Neuronal stem cell (in vitro differentiated cells): Measurements from ENCODE around the gene PCSK2.

ENCODE experiments used
- DNase-seq: peaks from one replicate; pipeline ENCODE4 v3.0.0-alpha.2; 2013; ENCODE audit warnings: low spot score
- H2AFZ ChIP-seq: one replicate; pipeline ENCODE4 v1.6.1; 2013; ENCODE audit warnings: mild to moderate bottlenecking, low read length, inconsistent platforms
- H2AK5ac ChIP-seq: 2 replicates; pipeline ENCODE4 v1.6.1; 2013; ENCODE audit warnings: low read depth, mild to moderate bottlenecking, inconsistent platforms, low read length, moderate library complexity, mixed read lengths
- H2BK120ac ChIP-seq: 2 replicates; pipeline ENCODE4 v1.6.1; 2013; ENCODE audit warnings: low read depth, mild to moderate bottlenecking, inconsistent platforms, low read length, moderate library complexity, mixed read lengths
- H2BK12ac ChIP-seq: one replicate; pipeline ENCODE4 v1.6.1; 2013; ENCODE audit warnings: low read length, inconsistent platforms
- H2BK15ac ChIP-seq: 2 replicates; pipeline ENCODE4 v1.6.1; 2013; ENCODE audit warnings: mild to moderate bottlenecking, low read length, inconsistent platforms, mixed read lengths
- H2BK5ac ChIP-seq: one replicate; pipeline ENCODE4 v1.6.1; 2013; ENCODE audit warnings: inconsistent platforms, mild to moderate bottlenecking, low read length, moderate library complexity
- H3K14ac ChIP-seq: one replicate; pipeline ENCODE4 v1.6.1; 2013; ENCODE audit warnings: low read length, inconsistent platforms
- H3K18ac ChIP-seq: 2 replicates; pipeline ENCODE4 v1.6.1; 2013; ENCODE audit warnings: low read length, inconsistent platforms
- H3K23ac ChIP-seq: 2 replicates; pipeline ENCODE4 v1.6.1; 2013; ENCODE audit warnings: low read depth, mild to moderate bottlenecking, mixed read lengths, low read length, inconsistent platforms; ENCODE audit not compliant: poor library complexity
- H3K27ac ChIP-seq: replicated peaks from 3 replicates; pipeline ENCODE4 v1.5.1; 2013; ENCODE audit warnings: low read length, inconsistent platforms
- H3K27me3 ChIP-seq, 3 experiments: 2 replicates each; pipeline ENCODE4 v1.6.1; 2013; ENCODE audit warnings: low read length in 3 of 3, mild to moderate bottlenecking in 2 of 3, inconsistent platforms in 1 of 3, low read depth in 1 of 3, mixed read lengths in 1 of 3, moderate library complexity in 1 of 3; ENCODE audit not compliant: control insufficient read depth in 3 of 3, insufficient read depth in 3 of 3
- H3K36me3 ChIP-seq, 2 donors: replicated peaks in 1 of 2; 2 replicates each; pipeline ENCODE4 v1.6.1; 2013; ENCODE audit warnings: low read length in 2 of 2; ENCODE audit not compliant: control insufficient read depth in 2 of 2, insufficient read depth in 2 of 2
- H3K4ac ChIP-seq: 2 replicates; pipeline ENCODE4 v1.6.1; 2013; ENCODE audit warnings: inconsistent platforms, mild to moderate bottlenecking, low read length, moderate library complexity
- H3K4me1 ChIP-seq, 2 donors: 1 replicate in 1 of 2; 2 replicates in 1 of 2; pipeline ENCODE4 v1.6.1; 2013; ENCODE audit warnings: low read length in 2 of 2, low read depth in 1 of 2; ENCODE audit not compliant: control insufficient read depth in 2 of 2, insufficient read depth in 1 of 2
- H3K4me2 ChIP-seq: one replicate; pipeline ENCODE4 v1.6.1; 2013; ENCODE audit warnings: mild to moderate bottlenecking, low read length, inconsistent platforms; ENCODE audit not compliant: insufficient read depth, poor library complexity, severe bottlenecking
- H3K4me3 ChIP-seq, 2 donors: 2 replicates each; pipeline ENCODE4 v1.5.1; 2013; ENCODE audit warnings: low read length in 2 of 2, mild to moderate bottlenecking in 2 of 2, inconsistent platforms in 1 of 2, moderate library complexity in 1 of 2
- H3K79me1 ChIP-seq: one replicate; pipeline ENCODE4 v1.6.1; 2013; ENCODE audit warnings: low read depth, mild to moderate bottlenecking, inconsistent platforms, low read length, moderate library complexity
- H3K9ac ChIP-seq: one replicate; pipeline ENCODE4 v1.6.1; 2013; ENCODE audit warnings: mild to moderate bottlenecking, low read depth, low read length, inconsistent platforms; ENCODE audit not compliant: poor library complexity
- H3K9me3 ChIP-seq, 2 donors: replicated peaks in 1 of 2; 2 replicates each; pipeline versions ENCODE3 to v1.6.1; 2013; ENCODE audit warnings: low read length in 2 of 2, mild to moderate bottlenecking in 2 of 2, inconsistent platforms in 1 of 2, low read depth in 1 of 2, mixed read lengths in 1 of 2, moderate library complexity in 1 of 2; ENCODE audit not compliant: control insufficient read depth in 2 of 2, insufficient read depth in 1 of 2
- H4K8ac ChIP-seq: one replicate; pipeline ENCODE4 v1.6.1; 2013; ENCODE audit warnings: low read depth, mild to moderate bottlenecking, inconsistent platforms, low read length, moderate library complexity
- H4K91ac ChIP-seq: one replicate; pipeline ENCODE4 v1.6.1; 2013; ENCODE audit warnings: low read length, low read depth, mild to moderate bottlenecking, inconsistent platforms; ENCODE audit not compliant: poor library complexity
- WGBS, 2 donors: extraction: QIAGEN DNeasy Blood & Tissue Kit; methylation state at CpG; one replicate each; pipeline ENCODE4 v1.1.7; 2013; ENCODE audit warnings: missing lambda C conversion rate in 2 of 2, mixed read lengths in 1 of 2; ENCODE audit not compliant: insufficient read length in 2 of 2, insufficient replicate concordance in 1 of 2; ENCODE audit errors: extremely low coverage in 2 of 2; 5-methylcytosine and 5-hydroxymethylcytosine counted together

PCSK2 gene

GRCh38 chr20:17467120-17467655, 240.3 kb downstream of the PCSK2 start:
- H3K9me3 ChIP-seq = peaks cover 0 to 1% of the 10 kb centered on the region in 2 donors
- H2BK12ac ChIP-seq = no peak overlapping the region
- H2BK15ac ChIP-seq = no peak overlapping the region
- peaks cover 0 to 7% (median 0%) of the 10 kb centered on the region in 3 experiments for H3K27me3 ChIP-seq
- H2BK5ac ChIP-seq = no peak overlapping the region
- no peak overlapping the region for H2BK120ac ChIP-seq
- no CpG with 5 or more reads among the region's 4 CpGs for WGBS, 2 donors
- H2AFZ ChIP-seq = no peak overlapping the region
- H3K4me2 ChIP-seq = no peak overlapping the region
- H3K14ac ChIP-seq = no peak overlapping the region
- H3K4me3 ChIP-seq = no peak overlapping the region
- H3K18ac ChIP-seq = no peak overlapping the region
- no peak overlapping the region for H3K9ac ChIP-seq
- H3K79me1 ChIP-seq = no peaks in the 10 kb centered on the region
- no peak overlapping the region for H3K23ac ChIP-seq
- no peaks in the 10 kb centered on the region for H3K4me1 ChIP-seq
- no peaks in the 10 kb centered on the region for H3K36me3 ChIP-seq
- no peak overlapping the region for H3K27ac ChIP-seq
- H3K4ac ChIP-seq = no peak overlapping the region
- no peak overlapping the region for H4K8ac ChIP-seq
- DNase-seq = no peak
- H4K91ac ChIP-seq = no peak overlapping the region
- no peak overlapping the region for H2AK5ac ChIP-seq

DNA sequence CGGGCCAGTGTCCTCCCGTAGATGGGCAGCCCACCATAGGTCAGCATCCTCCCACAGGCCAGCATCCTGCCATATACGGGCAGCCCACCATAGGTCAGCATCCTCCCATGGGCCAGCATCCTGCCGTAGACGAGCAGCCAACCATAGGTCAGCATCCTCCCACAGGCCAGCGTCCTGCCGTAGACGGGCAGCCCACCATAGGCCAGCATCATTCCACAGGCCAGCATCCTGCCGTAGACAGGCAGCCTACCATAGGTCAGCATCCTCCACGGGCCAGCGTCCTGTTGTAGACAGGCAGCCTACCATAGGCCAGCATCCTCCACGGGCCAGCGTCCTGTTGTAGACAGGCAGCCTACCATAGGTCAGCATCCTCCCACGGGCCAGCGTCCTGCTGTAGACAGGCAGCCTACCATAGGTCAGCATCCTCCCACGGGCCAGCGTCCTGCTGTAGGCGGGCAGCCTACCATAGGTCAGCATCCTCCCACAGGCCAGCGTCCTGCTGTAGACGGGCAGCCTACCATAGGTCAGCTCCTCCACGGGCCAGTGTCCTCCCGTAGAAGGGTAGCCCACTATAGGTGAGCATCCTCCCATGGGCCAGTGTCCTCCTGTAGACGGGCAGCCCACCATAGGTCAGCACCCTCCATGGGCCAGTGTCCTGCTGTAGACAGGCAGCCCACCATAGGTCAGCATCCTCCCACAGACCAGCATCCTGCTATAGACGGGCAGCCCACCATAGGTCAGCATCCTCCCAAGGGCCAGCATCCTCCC, 241.4 kb downstream of the PCSK2 start:
- Histone ChIP-seq H3K27ac (no peak overlapping the region), H3K79me1 (no peaks in the 10 kb centered on the region), H4K91ac (peak overlapping the region; percentile 82), H3K18ac (no peak overlapping the region), H2BK12ac (no peak overlapping the region), H4K8ac (no peak overlapping the region), H3K4ac (peak overlapping the region; percentile 87), H3K27me3 (peaks cover 0 to 7% (median 0%) of the 10 kb centered on the region in 3 experiments), H3K14ac (no peak overlapping the region), H2BK120ac (no peak overlapping the region), H3K4me2 (no peak overlapping the region), H3K23ac (no peak overlapping the region), H3K4me1 (no peaks in the 10 kb centered on the region), H2AFZ (no peak overlapping the region), H2BK15ac (no peak overlapping the region), H2BK5ac (no peak overlapping the region), H3K36me3 (no peaks in the 10 kb centered on the region), H3K4me3 (peak overlapping the region in 1 of 2 donors; percentile 23), H3K9me3 (peaks cover 0 to 1% of the 10 kb centered on the region in 2 donors), H3K9ac (no peak overlapping the region), H2AK5ac (no peak overlapping the region)
- DNase-seq = no peak
- WGBS, 2 donors = no CpG with 5 or more reads among the region's 24 CpGs

DNA sequence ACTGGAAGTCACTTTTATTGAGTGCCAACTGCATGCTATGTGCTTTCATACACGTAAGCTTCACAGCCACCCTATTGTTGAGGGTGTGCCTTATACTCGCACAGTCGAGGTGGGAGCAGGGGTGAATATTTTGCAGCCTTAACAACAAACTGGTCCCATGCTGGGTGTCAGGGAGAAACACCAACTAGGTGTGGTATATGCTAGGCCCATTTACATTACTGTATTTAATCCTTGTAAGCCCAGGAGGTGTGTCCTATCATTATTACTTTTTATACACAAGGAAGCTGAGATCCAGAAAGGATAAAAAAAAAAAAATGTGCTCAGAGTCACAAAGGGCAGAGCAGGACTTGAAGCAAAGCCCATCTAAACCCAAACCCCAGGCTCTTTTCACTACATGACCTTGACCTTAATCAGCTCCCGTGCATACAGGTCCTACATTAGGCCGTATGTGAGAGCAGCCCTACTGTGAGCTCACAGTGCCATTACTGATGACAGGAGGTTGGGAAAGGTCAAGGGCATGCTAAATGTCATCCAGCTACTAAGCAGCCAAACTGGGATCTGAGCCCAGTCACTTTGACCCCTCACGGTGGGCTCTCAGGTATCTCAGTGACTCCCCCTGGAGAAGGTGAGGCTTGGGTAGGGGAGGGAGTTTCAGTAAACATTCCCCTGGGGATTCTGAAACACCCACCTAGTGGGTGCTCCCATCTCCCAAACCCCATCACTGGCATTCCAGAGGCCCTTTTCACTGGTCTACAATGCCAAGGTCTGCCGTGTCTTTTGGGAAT, 242.6 kb downstream of the PCSK2 start:
- Histone ChIP-seq H4K91ac (no peak overlapping the region), H3K27me3 (peaks cover 0 to 7% (median 0%) of the 10 kb centered on the region in 3 experiments), H2AFZ (no peak overlapping the region), H4K8ac (no peak overlapping the region), H2BK120ac (no peak overlapping the region), H3K4me3 (no peak overlapping the region), H3K9me3 (peaks cover 0 to 1% of the 10 kb centered on the region in 2 donors), H3K27ac (no peak overlapping the region), H2BK5ac (no peak overlapping the region), H2BK15ac (no peak overlapping the region), H3K4me1 (no peaks in the 10 kb centered on the region), H3K79me1 (no peaks in the 10 kb centered on the region), H3K4ac (no peak overlapping the region), H3K9ac (no peak overlapping the region), H3K14ac (no peak overlapping the region), H2AK5ac (no peak overlapping the region), H2BK12ac (no peak overlapping the region), H3K23ac (no peak overlapping the region), H3K4me2 (no peak overlapping the region), H3K36me3 (no peaks in the 10 kb centered on the region), H3K18ac (no peak overlapping the region)
- no peak for DNase-seq
- no CpG with 5 or more reads among the region's 7 CpGs for WGBS, 2 donors

GRCh38 chr20:17470521-17470920, 243.7 kb downstream of the PCSK2 start:
- no peak overlapping the region for H4K91ac ChIP-seq
- DNase-seq = no peak
- H3K27ac ChIP-seq = no peak overlapping the region

More at GRCh38 chr20:17470521-17470920, 243.7 kb downstream of the PCSK2 start:
- Histone ChIP-seq H2BK12ac (no peak overlapping the region), H3K4me1 (no peaks in the 10 kb centered on the region), H3K79me1 (no peaks in the 10 kb centered on the region), H3K23ac (no peak overlapping the region), H3K14ac (no peak overlapping the region), H3K18ac (no peak overlapping the region), H4K8ac (no peak overlapping the region), H3K4ac (no peak overlapping the region), H2BK5ac (no peak overlapping the region), H3K4me3 (no peak overlapping the region), H3K27me3 (peaks cover 0 to 4% (median 0%) of the 10 kb centered on the region in 3 experiments), H2AK5ac (no peak overlapping the region), H2BK120ac (no peak overlapping the region), H3K9me3 (no peaks in the 10 kb centered on the region), H2AFZ (no peak overlapping the region), H3K9ac (no peak overlapping the region), H3K36me3 (no peaks in the 10 kb centered on the region), H3K4me2 (no peak overlapping the region), H2BK15ac (no peak overlapping the region)
- WGBS, 2 donors = no CpG with 5 or more reads among the region's 5 CpGs
